ENCODE measurements around the gene PPP5C.

Gene PPP5C

GRCh38 chr19:46391296-46392251 lies 44.7 kb downstream of the PPP5C start:
- H3K4me3 ChIP-seq (ENCODE audit: severe bottlenecking) = no peak overlapping the region
- no peaks in the 10 kb centered on the region for H3K9me3 ChIP-seq (ENCODE audit: severe bottlenecking)
- no peaks in the 10 kb centered on the region for H3K4me1 ChIP-seq (ENCODE audit: insufficient read depth, poor library complexity, severe bottlenecking)
- ATAC-seq (ENCODE audit: low read depth) = no peak
- no peak overlapping the region for H3K27ac ChIP-seq (ENCODE audit: poor library complexity, severe bottlenecking)
- H3K27me3 ChIP-seq (ENCODE audit: insufficient read depth, poor library complexity, severe bottlenecking) = no peaks in the 10 kb centered on the region
- no peak for TF ChIP-seq CTCF (IDR thresholded peaks at IDR 0.05; ENCODE audit: poor library complexity, severe bottlenecking)
- peak; percentile 47 for DNase-seq (ENCODE audit: low spot score)
- peaks cover 54% of the 10 kb centered on the region for H3K36me3 ChIP-seq (ENCODE audit: low read depth)

- Histone ChIP-seq H3K36me3 (ENCODE audit: low read depth) (peaks cover 47% of the 10 kb centered on the region), H3K9me3 (ENCODE audit: severe bottlenecking) (no peaks in the 10 kb centered on the region), H3K27ac (ENCODE audit: poor library complexity, severe bottlenecking) (peak overlapping the region; percentile 5), H3K4me1 (ENCODE audit: insufficient read depth, poor library complexity, severe bottlenecking) (no peaks in the 10 kb centered on the region), H3K27me3 (ENCODE audit: insufficient read depth, poor library complexity, severe bottlenecking) (no peaks in the 10 kb centered on the region), H3K4me3 (ENCODE audit: severe bottlenecking) (no peak overlapping the region)
- DNase-seq (ENCODE audit: low spot score) = peak; percentile 60
- TF ChIP-seq CTCF (IDR thresholded peaks at IDR 0.05; ENCODE audit: poor library complexity, severe bottlenecking) = no peak
- ATAC-seq (ENCODE audit: low read depth) = no peak
Observed at GRCh38 chr19:46392252-46392801, 45.4 kb downstream of the PPP5C start.

- no peak for DNase-seq (ENCODE audit: low spot score)
- Histone ChIP-seq H3K27ac (ENCODE audit: poor library complexity, severe bottlenecking) (peak overlapping the region; percentile 5), H3K27me3 (ENCODE audit: insufficient read depth, poor library complexity, severe bottlenecking) (no peaks in the 10 kb centered on the region), H3K36me3 (ENCODE audit: low read depth) (peaks cover 42% of the 10 kb centered on the region), H3K9me3 (ENCODE audit: severe bottlenecking) (no peaks in the 10 kb centered on the region), H3K4me1 (ENCODE audit: insufficient read depth, poor library complexity, severe bottlenecking) (no peaks in the 10 kb centered on the region), H3K4me3 (ENCODE audit: severe bottlenecking) (no peak overlapping the region)
- ATAC-seq (ENCODE audit: low read depth) = no peak
- TF ChIP-seq CTCF (IDR thresholded peaks at IDR 0.05; ENCODE audit: poor library complexity, severe bottlenecking) = no peak
Observed at GRCh38 chr19:46392837-46393236, 46.0 kb downstream of the PPP5C start.

GRCh38 chr19:46393456-46394401 lies 46.8 kb downstream of the PPP5C start:
- Histone ChIP-seq H3K9me3 (ENCODE audit: severe bottlenecking) (no peaks in the 10 kb centered on the region), H3K27ac (ENCODE audit: poor library complexity, severe bottlenecking) (no peak overlapping the region), H3K36me3 (ENCODE audit: low read depth) (peaks cover 33% of the 10 kb centered on the region), H3K4me3 (ENCODE audit: severe bottlenecking) (no peak overlapping the region), H3K4me1 (ENCODE audit: insufficient read depth, poor library complexity, severe bottlenecking) (no peaks in the 10 kb centered on the region), H3K27me3 (ENCODE audit: insufficient read depth, poor library complexity, severe bottlenecking) (no peaks in the 10 kb centered on the region)
- ATAC-seq (ENCODE audit: low read depth) = 0 out of 3 replicates have a peak, but pooled peaks have one; percentile 6
- peak; percentile 37 for DNase-seq (ENCODE audit: low spot score)
- TF ChIP-seq CTCF (IDR thresholded peaks at IDR 0.05; ENCODE audit: poor library complexity, severe bottlenecking) = no peak
